Measurements from ENCODE around the gene MOB3A.

MOB3A gene

GRCh38 chr19:2033115-2033824 is 62.9 kb downstream of the MOB3A start:
- no peak for DNase-seq

- peak; percentile 72 for DNase-seq
These were observed 63.7 kb downstream of the MOB3A start for GRCh38 chr19:2032296-2032941.

- DNase-seq, result no peak
These were observed 68.8 kb downstream of the MOB3A start for GRCh38 chr19:2027361-2027760.

- no peak for DNase-seq
These were observed 69.4 kb downstream of the MOB3A start for GRCh38 chr19:2026770-2027169.

- no peak for DNase-seq
These were observed 73.8 kb downstream of the MOB3A start for GRCh38 chr19:2022289-2022688.

- no peak for DNase-seq
These were observed 74.5 kb downstream of the MOB3A start for GRCh38 chr19:2021453-2022140.
